ENCODE measurements around the gene BCL2.
A peak's percentile ranks its signal among the peaks of the same experiment; 100 is the strongest.

Gene BCL2

GRCh38 chr18:63326011-63326410, 6.4 kb upstream of the BCL2 start:
- no peak for DNase-seq (ENCODE audit: low read depth in 2 of 2)

- DNase-seq (ENCODE audit: low read depth in 2 of 2) = no peak
These were observed 5.6 kb upstream of the BCL2 start for GRCh38 chr18:63325086-63325686.

DNA sequence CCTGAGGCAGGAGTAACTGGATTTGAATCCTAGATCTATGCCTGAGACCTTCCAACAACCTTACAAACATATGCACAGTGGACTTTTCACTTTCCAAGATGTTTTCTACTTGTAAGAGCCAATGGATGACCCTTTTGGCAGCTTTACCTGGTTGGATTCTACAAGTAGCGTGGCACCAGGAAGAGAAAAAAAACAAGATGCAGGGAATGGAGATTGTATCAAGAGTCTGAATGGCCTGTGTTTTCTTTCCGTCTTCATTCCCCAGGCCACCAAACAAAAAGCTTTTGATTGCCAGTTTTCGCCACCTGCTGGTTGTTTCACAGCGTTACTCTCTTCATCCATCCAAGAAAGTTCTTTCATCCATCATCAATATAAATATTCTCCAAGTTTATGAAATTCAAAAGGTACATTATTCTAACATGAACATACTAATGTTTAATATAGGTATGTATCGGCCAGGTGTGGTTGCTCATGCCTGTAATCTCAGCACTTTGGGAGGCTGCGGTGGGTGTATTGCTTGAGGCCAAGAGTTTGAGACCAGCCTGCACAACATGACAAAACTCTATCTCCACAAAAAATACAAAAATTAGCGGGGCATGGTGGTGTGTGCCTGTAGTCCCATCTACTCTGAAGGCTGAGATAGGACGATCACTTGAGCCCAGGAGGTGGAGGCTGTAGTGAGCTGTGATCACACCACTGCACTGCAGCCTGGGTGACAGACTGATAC, 3.5 kb upstream of the BCL2 start:
- DNase-seq (ENCODE audit: low read depth in 2 of 2) = peak in 1 of 2 donors; percentile 43

GRCh38 chr18:63322206-63322605, 2.6 kb upstream of the BCL2 start:
- no peak for DNase-seq (ENCODE audit: low read depth in 2 of 2)

DNA sequence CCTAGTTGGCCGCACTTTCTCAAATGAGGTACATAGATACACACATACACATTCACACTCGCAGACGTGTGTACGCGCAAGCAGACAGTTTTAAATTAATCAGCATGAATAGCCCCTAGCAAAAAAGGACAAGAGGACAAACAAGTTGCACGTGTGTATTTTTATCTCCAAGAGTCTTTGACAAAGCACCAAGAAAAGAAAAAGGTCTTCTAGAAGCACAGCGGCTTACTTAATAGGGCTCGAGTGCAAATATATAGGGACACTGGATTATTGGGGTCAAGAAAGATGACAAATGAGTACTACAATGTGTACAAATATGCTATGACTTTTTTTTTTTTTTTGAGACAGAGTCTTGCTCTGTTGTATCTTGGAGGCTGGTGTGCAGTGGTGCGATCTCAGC, 1.7 kb upstream of the BCL2 start:
- no peak for DNase-seq (ENCODE audit: low read depth in 2 of 2)

GRCh38 chr18:63320975-63321265, 1.4 kb upstream of the BCL2 start:
- DNase-seq (ENCODE audit: low read depth in 2 of 2) = no peak

GRCh38 chr18:63320123-63320974, 780 bp upstream of the BCL2 start:
- DNase-seq (ENCODE audit: low read depth in 2 of 2) = peak in 1 of 2 donors; percentile 76

GRCh38 chr18:63318889-63319382, 633 bp downstream of the BCL2 start:
- no peak for DNase-seq (ENCODE audit: low read depth in 2 of 2)

- DNase-seq (ENCODE audit: low read depth in 2 of 2) = peak; percentile 54 to 68
These were observed 1.3 kb downstream of the BCL2 start for GRCh38 chr18:63317982-63318888.

DNA sequence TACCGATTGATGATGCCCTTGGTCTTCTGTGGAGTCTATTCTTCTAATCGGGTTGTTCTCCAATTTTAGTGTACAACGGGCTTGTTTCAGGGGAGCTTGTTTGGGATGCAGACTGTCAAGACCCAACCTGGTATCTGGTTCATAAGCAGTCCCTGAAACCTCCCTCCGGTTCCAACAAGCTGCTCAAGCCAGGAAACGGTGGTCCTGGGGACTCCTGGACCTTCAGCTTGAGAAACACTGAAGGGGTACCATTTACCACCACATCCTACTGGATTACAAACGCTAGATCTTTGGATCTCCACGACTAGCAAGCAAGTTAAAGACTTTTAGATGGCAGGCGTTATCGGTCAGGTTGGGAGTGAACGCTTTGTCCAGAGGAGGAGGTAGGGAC, 2.0 kb downstream of the BCL2 start:
- DNase-seq (ENCODE audit: low read depth in 2 of 2) = no peak

DNA sequence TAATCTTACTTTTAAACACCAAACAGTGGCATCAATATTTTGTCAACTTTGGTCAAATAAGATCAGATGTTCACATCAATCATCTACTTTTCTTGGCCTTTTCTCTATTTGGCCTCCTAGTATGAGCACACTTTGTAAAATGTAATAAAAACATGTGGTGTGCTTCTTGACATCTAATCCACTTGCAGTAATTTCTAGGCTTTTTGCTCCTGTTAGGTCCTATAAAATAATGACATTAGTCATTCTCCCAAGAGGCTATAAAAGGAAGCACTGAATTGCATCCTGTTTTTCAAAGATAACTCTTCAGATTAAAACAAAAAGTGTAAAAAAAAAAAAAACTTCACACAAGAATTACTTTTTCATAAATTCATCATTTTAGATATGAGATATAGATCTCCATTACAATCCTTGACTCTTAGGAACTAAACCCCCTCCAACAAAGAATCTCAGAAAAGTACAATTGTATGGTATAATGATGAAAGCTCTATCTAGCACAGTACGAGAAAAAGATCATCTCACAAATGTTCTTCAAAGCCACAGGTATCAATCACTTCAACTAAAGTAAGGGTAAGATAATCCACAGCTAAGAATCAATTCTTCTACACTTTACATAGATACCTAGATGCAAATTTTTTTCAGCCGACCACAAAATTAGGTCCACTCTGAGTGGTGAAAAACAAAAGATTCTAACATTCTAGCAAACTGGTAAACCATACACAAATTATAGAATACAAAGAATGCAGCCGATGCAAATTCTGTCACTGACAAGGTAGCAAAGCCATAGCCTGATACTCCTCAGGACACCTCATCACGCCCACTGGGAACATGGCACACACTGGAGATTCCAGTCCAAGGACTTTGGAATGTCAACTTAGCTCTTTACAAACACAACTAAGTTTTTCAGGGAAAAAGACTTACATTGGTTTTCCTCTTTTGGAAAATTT, 2.7 kb downstream of the BCL2 start:
- no peak for DNase-seq (ENCODE audit: low read depth in 2 of 2)

DNA sequence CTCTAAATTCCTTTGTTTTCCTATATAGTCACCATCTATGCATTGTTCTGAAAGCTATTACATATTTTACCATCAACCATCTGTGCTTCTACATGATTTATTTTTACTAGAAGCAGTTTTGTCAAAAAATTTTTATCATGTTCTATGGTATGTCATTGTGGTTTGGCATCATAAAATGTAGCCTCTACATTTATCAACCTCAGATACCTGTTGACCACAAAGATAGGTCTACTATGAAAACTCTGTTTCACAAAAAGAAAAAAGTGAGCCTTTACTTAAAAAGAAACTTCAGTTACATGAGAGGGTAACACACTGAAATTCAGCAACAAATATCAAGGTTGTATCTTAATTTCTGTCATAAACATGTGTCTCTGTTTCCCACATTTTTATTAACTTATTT, 3.7 kb downstream of the BCL2 start:
- no peak for DNase-seq (ENCODE audit: low read depth in 2 of 2)

GRCh38 chr18:63315131-63315662, 4.4 kb downstream of the BCL2 start:
- DNase-seq (ENCODE audit: low read depth in 2 of 2) = no peak

DNA sequence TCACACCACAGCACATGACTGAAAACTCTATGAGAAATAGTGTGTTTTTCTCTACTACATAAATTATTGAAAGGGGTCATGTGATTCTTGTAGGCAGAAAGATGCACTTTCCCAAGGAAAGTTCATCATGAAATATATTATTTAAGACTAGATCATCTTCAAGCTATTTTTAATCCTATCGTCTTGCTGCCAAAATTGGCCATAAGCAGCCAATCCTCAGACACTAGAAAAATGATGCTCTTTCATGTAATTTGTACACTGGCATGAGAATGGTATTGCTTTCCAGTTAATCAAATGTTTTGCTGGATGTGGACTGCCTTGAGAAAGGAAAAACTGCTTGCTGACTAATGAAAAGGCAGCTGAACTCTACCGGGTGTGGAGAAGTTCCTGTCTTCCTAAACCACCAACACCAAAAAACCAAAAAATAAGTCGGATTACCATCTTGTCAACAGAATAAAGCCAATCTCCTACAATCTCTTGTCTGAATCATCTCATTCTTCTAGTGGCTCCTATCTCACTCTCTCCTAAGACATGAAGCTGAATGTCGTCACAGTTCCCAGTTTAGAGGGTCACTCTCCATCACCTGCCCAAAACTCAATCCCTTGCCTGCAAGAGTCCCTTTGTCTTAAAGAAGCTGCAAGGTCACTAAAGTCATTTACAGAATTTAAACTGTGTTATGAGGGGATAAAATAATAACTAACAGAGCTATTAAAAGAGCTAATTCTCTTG, 5.3 kb downstream of the BCL2 start:
- no peak for DNase-seq (ENCODE audit: low read depth in 2 of 2)

DNA sequence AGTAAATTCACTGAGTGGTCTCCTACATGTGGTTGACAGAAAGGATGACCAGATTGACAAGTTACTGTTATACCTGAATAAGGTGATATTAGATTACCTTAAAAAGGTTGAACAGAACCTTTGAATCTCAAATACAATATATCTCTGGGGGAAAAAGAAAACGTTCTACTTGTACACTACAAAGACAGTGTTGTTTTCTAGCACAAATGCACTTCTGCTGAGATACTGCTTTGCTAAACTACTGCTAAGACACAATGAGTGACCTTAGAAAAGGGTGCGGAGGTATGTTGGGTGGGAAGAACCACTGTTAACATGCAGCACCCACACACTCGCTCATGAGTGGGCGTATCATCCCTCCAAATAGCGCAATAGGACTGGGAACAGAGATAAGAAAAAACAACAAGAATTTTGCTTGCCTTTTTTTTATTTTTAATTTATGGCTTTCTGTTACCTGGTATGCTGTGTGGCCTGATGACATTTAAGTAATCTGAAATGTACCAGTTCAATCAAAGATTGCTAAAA, 6.1 kb downstream of the BCL2 start:
- DNase-seq (ENCODE audit: low read depth in 2 of 2) = no peak

DNA sequence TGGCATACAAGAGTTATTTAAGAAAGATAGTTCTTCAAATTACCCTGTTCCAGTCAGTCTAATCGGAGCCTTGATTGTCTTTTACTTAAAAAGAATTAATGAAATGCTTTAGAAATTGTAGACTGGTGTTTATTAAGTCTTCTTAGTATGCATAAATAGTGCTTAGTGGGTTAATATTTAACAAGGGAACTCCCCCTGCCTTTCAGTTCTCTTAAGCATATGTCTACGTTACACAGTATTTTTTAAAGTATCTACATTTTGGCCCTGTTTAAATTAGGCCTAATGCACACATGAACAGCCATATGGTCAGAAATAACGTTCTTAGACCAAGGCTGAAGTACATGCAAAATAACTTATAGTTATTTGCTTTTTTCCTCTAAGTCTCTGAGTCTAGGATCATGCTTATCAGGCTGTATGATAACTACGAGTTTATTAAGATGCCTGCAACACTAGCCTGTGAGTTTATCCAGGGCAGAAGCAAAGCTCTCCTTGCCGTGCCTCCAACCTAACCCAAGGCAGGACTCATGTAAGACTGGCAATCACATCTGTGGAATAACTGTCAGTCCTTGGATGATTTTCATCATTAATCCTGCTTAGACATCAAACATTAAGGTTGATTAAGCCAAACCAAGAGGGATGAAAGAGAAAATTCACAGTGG, 6.7 kb downstream of the BCL2 start:
- no peak for DNase-seq (ENCODE audit: low read depth in 2 of 2)

DNA sequence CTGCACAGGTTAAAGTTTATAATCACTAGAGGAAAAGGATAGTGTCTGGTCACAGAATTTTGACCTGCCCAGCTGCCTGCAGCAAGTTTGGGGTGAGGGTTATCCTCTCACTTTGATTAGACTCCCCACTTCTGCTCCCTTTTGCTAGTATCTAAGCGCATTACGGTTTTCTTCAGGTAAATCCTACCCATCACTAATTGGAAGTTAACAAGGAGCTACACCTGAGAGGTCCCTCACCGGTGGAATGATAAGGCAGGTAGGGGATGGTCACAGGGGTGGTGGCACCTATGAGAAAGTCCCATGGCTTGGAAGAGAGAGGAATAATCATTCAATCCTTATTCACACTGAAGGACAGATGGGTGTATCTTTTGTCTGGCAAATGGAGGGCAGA, 7.6 kb downstream of the BCL2 start:
- no peak for DNase-seq (ENCODE audit: low read depth in 2 of 2)

DNA sequence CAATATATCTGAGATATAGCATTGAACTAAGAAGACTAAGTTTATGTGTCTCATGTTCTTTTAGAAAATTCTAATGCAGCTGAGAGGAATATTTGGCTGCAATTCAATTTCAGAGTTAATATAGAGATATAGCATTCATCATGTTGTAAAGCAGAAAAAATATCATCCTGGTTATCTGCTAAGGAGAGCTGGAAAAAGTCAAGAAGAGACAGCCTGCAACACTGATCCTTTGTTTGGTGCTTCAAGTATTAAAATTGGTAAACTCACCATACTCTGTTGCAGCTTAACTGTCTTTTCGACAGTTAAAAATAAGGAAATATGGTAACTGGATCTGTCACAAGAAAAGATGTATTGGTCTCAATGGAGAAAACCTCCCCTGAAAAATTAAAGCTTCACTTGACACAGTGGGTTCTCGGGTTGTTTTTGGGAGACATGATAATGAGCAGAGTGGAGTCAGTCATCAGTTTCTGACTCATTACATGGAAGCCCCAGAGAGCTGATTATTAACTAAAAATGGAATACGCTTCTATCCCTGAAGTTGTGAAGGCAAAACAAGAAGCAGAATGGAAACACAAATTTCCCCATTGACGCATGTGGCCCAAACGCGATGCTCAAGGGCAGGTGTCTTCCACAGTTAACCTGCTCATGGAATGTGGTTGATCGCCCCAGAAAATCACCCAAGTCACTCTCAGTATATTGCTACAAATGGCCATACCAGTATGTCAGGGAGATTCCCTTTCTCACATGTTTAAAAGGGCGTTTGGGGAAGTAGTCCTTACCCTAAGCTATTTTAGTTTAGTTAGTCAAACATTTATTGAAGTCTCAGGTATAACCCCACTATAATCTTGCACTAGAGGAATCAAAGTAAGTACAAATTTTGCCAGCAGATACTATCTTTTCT, 8.2 kb downstream of the BCL2 start:
- DNase-seq (ENCODE audit: low read depth in 2 of 2) = no peak
